Spinal cord (tissue), 10 donors: ENCODE results near the gene FUS. TPM values are rescaled to one million over a fixed set of nuclear protein-coding genes. Genes with fewer than 3 reads are reported as not detected.

Experiments used
- DNase-seq, 6 donors: peaks; one replicate each; pipeline versions ENCODE4 v3.0.0 to v3.0.0-alpha.2; 2013 to 2015; ENCODE audit warnings: low spot score in 6 of 6, low read depth in 4 of 6
- H3K27ac ChIP-seq: one replicate; pipeline ENCODE4 v1.5.1; 2013; ENCODE audit warnings: low read depth, low read length, control low read depth
- H3K27me3 ChIP-seq: one replicate; pipeline ENCODE4 v1.6.1; 2013; ENCODE audit warnings: low read length; ENCODE audit not compliant: control insufficient read depth, insufficient read depth
- H3K36me3 ChIP-seq: one replicate; pipeline ENCODE4 v1.6.1; 2013; ENCODE audit warnings: low read length; ENCODE audit not compliant: control insufficient read depth, insufficient read depth
- H3K4me1 ChIP-seq: one replicate; pipeline ENCODE4 v1.6.1; 2013; ENCODE audit warnings: low read length; ENCODE audit not compliant: control insufficient read depth, insufficient read depth
- H3K4me3 ChIP-seq: one replicate; pipeline ENCODE4 v1.5.1; 2013; ENCODE audit warnings: low read depth, low read length, control low read depth
- H3K9me3 ChIP-seq: one replicate; pipeline ENCODE4 v1.6.1; 2013; ENCODE audit warnings: low read length; ENCODE audit not compliant: control insufficient read depth, insufficient read depth
- WGBS: methylation state at CpG from one replicate; pipeline ENCODE4 v1.1.5; 2013; ENCODE audit warnings: missing lambda C conversion rate; ENCODE audit not compliant: insufficient coverage; 5-methylcytosine and 5-hydroxymethylcytosine counted together
- polyA plus RNA-seq, 2 donors: library from polyadenylated mRNA; unstranded; fragments of 120-200 nt; gene quantifications; one replicate each; pipeline ENCODE4 v1.2.1, GENCODE V29; 2013; ENCODE audit not compliant: insufficient read length in 2 of 2
- total RNA-seq, 2 donors: library from RNA; depleted of rRNA in 1 of 2; stranded (reverse); fragments of 120-200 nt in 1 of 2; fragments of >200 nt in 1 of 2; gene quantifications; one replicate each; pipeline versions ENCODE4 v1.2.3 to v1.2.4, GENCODE V29; 2013 to 2014
- donor health status: healthy.

Gene FUS
- total and polyA plus RNA-seq, 4 donors: 49.9 to 673 (median 307) TPM

GRCh38 chr16:31183432-31184428, 3.8 kb downstream of the FUS start:
- Histone ChIP-seq H3K27me3 (no peaks in the 10 kb centered on the region), H3K36me3 (peaks cover 54% of the 10 kb centered on the region), H3K4me1 (peaks cover 31% of the 10 kb centered on the region), H3K9me3 (no peaks in the 10 kb centered on the region), H3K4me3 (no peak overlapping the region), H3K27ac (no peak overlapping the region)
- 86% methylated on average over 10 of the region's 10 CpGs for WGBS
- no peak for DNase-seq

GRCh38 chr16:31184888-31185287, 4.9 kb downstream of the FUS start:
- Histone ChIP-seq H3K36me3 (peaks cover 63% of the 10 kb centered on the region), H3K27me3 (no peaks in the 10 kb centered on the region), H3K27ac (no peak overlapping the region), H3K9me3 (no peaks in the 10 kb centered on the region), H3K4me3 (no peak overlapping the region), H3K4me1 (peaks cover 25% of the 10 kb centered on the region)
- no peak for DNase-seq
- WGBS: 96% methylated on average over 11 of the region's 14 CpGs

GRCh38 chr16:31185339-31185738, 5.4 kb downstream of the FUS start:
- Histone ChIP-seq H3K27me3 (no peaks in the 10 kb centered on the region), H3K36me3 (peaks cover 68% of the 10 kb centered on the region), H3K9me3 (no peaks in the 10 kb centered on the region), H3K27ac (no peak overlapping the region), H3K4me3 (no peak overlapping the region), H3K4me1 (peaks cover 25% of the 10 kb centered on the region)
- 82% methylated on average over 4 of the region's 5 CpGs for WGBS
- DNase-seq: no peak

- H3K9me3 ChIP-seq: no peaks in the 10 kb centered on the region
- no peak for DNase-seq
- H3K4me1 ChIP-seq: peaks cover 23% of the 10 kb centered on the region
- H3K36me3 ChIP-seq: peaks cover 74% of the 10 kb centered on the region
- H3K4me3 ChIP-seq: no peak overlapping the region
- H3K27ac ChIP-seq: no peak overlapping the region
- H3K27me3 ChIP-seq: no peaks in the 10 kb centered on the region
- WGBS: 83% methylated on average over 3 of the region's 7 CpGs
These were observed 6.2 kb downstream of the FUS start for GRCh38 chr16:31186176-31186575.

GRCh38 chr16:31186930-31187807, 7.2 kb downstream of the FUS start:
- 95% methylated on average over 9 of the region's 10 CpGs for WGBS
- H3K36me3 ChIP-seq: peaks cover 79% of the 10 kb centered on the region

GRCh38 chr16:31187808-31188189, 7.9 kb downstream of the FUS start:
- Histone ChIP-seq H3K27me3 (no peaks in the 10 kb centered on the region), H3K4me3 (no peak overlapping the region), H3K27ac (no peak overlapping the region), H3K4me1 (peaks cover 9% of the 10 kb centered on the region), H3K36me3 (peaks cover 81% of the 10 kb centered on the region), H3K9me3 (no peaks in the 10 kb centered on the region)
- WGBS: 81% methylated on average over 6 of the region's 8 CpGs
- DNase-seq: no peak

More at GRCh38 chr16:31186930-31187807, 7.2 kb downstream of the FUS start:
- Histone ChIP-seq H3K4me3 (no peak overlapping the region), H3K27ac (no peak overlapping the region), H3K9me3 (no peaks in the 10 kb centered on the region), H3K4me1 (peaks cover 15% of the 10 kb centered on the region), H3K27me3 (no peaks in the 10 kb centered on the region)
- DNase-seq: no peak

GRCh38 chr16:31188450-31189411, 8.8 kb downstream of the FUS start:
- 85% methylated on average over 2 of the region's 3 CpGs for WGBS
- no peak overlapping the region for H3K4me3 ChIP-seq

GRCh38 chr16:31189412-31189778, 9.5 kb downstream of the FUS start:
- DNase-seq: no peak
- WGBS: 100% methylated on average over 1 of the region's 2 CpGs
- no peaks in the 10 kb centered on the region for H3K27me3 ChIP-seq
- H3K36me3 ChIP-seq: peaks cover 81% of the 10 kb centered on the region
- H3K27ac ChIP-seq: no peak overlapping the region
- H3K4me3 ChIP-seq: no peak overlapping the region
- H3K4me1 ChIP-seq: no peaks in the 10 kb centered on the region
- no peaks in the 10 kb centered on the region for H3K9me3 ChIP-seq

More at GRCh38 chr16:31188450-31189411, 8.8 kb downstream of the FUS start:
- Histone ChIP-seq H3K27ac (no peak overlapping the region), H3K36me3 (peaks cover 81% of the 10 kb centered on the region), H3K9me3 (no peaks in the 10 kb centered on the region), H3K27me3 (no peaks in the 10 kb centered on the region), H3K4me1 (peaks cover 4% of the 10 kb centered on the region)
- DNase-seq: no peak

- Histone ChIP-seq H3K4me3 (no peak overlapping the region), H3K27me3 (no peaks in the 10 kb centered on the region), H3K36me3 (peaks cover 75% of the 10 kb centered on the region), H3K4me1 (no peaks in the 10 kb centered on the region), H3K9me3 (no peaks in the 10 kb centered on the region), H3K27ac (no peak overlapping the region)
- no peak for DNase-seq
- WGBS: 96% methylated on average over 12 of the region's 12 CpGs
These were observed 10.1 kb downstream of the FUS start for GRCh38 chr16:31190061-31190460.
